Astrocyte of the spinal cord (primary cell): ENCODE results near the gene SPPL3.

ENCODE experiments used
- DNase-seq: peaks from one replicate; pipeline ENCODE4 v3.0.0; 2011; ENCODE audit warnings: low read depth, low spot score
- H3K4me3 ChIP-seq: 2 replicates; pipeline ENCODE4 v1.5.1; 2011; ENCODE audit warnings: low read depth, mild to moderate bottlenecking, low read length, moderate library complexity
- in situ Hi-C: cut with HindIII; loops from 2 replicates; pipeline ENCODE4 v1.10.0; 2017; ENCODE audit warnings: low sequenced_read_pairs
- TF ChIP-seq, protein P1 (sequence below): IDR thresholded peaks from 2 replicates; pipeline ENCODE4 v1.5.1; 2012; ENCODE audit warnings: low read depth, mild to moderate bottlenecking, low read length, inconsistent platforms

SPPL3 gene

DNA sequence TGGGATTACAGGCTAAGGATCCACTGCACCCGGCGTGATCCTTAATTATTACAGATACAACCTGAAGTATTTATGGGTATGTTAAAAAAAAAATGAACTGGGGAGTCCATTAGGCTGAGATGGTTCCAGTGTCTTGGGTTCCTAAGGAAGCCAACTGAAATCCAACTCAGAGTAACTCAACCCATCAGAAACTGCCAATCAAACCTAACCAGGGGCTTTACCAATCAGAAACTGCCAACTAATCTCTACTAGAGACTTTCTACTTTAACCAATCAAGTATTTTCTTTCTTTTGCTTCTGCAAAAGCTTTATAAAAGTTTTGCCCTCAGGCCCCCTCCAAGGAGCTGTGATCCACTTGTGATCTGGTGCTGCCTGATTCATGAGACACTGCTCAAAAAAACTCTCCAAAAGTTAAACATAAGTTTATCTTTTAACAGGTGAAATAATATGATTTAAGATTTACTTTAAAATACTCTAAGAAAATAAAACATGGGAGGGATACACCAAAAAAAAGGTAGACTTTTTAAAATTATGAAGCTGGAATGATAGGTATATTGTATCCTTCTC, 90.5 kb downstream of the SPPL3 start:
- in situ Hi-C loops = no loop called here
- H3K4me3 ChIP-seq = no peak overlapping the region
- TF ChIP-seq, protein P1, sequence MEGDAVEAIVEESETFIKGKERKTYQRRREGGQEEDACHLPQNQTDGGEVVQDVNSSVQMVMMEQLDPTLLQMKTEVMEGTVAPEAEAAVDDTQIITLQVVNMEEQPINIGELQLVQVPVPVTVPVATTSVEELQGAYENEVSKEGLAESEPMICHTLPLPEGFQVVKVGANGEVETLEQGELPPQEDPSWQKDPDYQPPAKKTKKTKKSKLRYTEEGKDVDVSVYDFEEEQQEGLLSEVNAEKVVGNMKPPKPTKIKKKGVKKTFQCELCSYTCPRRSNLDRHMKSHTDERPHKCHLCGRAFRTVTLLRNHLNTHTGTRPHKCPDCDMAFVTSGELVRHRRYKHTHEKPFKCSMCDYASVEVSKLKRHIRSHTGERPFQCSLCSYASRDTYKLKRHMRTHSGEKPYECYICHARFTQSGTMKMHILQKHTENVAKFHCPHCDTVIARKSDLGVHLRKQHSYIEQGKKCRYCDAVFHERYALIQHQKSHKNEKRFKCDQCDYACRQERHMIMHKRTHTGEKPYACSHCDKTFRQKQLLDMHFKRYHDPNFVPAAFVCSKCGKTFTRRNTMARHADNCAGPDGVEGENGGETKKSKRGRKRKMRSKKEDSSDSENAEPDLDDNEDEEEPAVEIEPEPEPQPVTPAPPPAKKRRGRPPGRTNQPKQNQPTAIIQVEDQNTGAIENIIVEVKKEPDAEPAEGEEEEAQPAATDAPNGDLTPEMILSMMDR = no peak
- DNase-seq = no peak

DNA sequence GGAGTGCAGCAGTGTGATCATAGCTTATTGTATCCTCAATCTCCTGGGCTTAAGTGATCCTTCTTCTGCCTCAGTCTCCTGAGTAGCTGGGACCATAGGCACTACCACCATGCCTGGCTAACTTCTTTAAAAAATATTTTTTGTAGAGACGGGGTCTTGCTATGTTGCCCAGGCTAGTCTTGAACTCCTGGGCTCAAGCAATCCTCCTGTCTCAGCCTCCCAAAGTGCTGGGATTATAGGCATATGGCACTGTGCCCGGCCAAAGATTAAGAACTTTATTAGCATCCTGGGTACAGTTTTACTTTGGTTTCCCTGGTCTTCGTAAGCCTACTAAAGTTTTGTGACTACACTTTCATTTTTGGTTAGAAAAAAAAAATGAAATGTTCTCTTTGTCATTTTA, 94.1 kb downstream of the SPPL3 start:
- no peak overlapping the region for H3K4me3 ChIP-seq
- TF ChIP-seq, protein P1 = no peak
- in situ Hi-C loops = no loop called here
- no peak for DNase-seq

DNA sequence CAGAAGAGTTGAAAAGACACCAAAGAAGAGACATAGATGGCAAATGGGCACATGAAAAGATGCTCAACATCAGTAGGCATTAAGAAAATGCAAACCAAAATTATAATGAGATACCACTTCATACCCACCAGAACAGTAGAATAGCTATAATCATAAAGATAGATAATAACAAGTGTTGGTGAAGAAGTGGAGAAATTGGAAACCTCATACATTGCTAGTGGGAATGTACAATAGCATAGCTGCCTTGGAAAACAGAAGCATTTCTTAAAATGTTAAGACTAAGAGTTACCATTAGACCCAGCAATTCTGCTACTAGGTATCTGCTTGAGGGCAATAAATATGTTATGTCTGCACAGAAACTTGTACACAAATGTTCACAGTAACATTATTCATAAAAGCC, 99.7 kb downstream of the SPPL3 start:
- DNase-seq = no peak
- TF ChIP-seq, protein P1 = no peak
- in situ Hi-C loops = no loop called here

DNA sequence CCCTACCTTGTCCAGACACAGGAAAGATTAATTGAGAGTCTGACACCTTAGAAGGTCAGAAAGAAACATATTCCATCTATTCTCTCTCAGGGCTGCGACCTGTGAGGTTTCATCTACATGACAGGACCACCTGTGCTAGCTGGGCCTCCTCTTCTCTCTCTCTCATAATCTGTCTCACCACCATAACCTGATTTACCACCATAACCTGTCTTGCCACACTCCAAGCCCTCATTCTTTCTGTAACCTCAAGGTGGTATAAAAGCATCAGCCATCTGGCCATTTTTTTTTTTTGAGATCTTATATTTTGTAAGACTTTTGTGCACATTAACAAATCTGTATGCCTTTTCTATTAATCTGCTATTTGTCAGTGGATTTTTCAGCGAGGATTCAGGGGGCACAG, 103.0 kb downstream of the SPPL3 start:
- no peak overlapping the region for H3K4me3 ChIP-seq
- in situ Hi-C loops = no loop called here
- TF ChIP-seq, protein P1 = no peak
- no peak for DNase-seq

More for the DNA sequence above, 99.7 kb downstream of the SPPL3 start:
- H3K4me3 ChIP-seq = no peak overlapping the region

DNA sequence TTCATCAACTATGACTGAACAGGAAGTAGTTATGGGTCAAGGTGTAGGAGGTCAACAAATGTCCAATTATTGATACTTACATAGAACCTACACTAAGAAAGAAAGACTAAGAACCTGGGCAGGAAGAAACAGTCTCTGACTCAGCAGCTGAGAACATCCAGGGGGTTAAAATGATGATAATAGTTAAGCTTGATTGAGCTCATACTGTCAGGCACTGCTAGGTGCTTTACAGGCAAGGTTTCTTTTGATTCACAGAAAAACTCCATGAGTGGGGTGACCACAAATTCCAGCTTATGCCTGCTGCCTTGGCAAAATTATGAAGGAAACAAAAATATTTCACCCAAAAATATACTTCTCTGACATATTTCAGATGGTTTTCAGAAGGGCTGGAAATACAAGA, 103.5 kb downstream of the SPPL3 start:
- DNase-seq = peak; percentile 2
- no peak overlapping the region for H3K4me3 ChIP-seq
- TF ChIP-seq, protein P1 = no peak
- in situ Hi-C loops = no loop called here

DNA sequence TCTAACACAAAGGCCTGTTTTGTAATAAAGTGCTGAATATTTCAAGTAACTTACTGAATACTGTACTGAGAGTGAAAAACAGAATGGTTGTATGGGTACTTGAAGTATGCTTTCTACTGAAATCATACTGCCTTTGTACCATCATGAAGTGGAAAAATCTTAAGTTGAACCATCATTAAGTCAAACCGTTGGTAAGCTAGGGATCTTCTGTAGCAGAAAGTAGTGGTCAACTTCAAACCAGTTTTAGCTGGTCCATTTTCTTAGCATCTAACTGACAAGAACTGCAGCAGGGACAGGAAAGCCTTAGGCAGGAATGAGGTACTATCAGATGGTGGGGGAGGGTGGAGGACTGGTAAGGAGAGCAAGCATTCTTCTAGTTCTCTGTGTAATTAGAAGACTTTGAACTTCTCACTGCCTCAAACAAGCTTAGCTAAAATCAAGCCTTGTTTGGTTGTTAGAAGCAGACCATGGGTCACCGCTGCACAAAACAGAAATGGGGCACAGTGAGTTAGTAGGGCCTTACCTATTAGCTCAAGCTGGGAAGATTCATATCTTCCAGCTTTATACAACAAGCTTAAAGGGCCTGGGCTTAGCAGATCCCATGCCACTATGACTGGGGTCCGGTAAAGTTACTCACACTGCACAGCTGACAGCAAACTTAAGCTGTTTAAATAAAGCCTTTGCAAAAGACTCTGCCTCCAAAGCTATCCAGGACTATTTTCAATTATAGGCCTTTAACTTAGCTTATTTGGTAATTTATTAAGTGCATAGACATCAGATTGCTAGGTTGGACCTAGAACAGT, 104.7 kb downstream of the SPPL3 start:
- in situ Hi-C loops = no loop called here
- no peak for DNase-seq
- TF ChIP-seq, protein P1 = no peak
- no peak overlapping the region for H3K4me3 ChIP-seq
